Endothelial cell of umbilical vein (primary cell): ENCODE results near the gene MAN1A2.

ENCODE experiments used
- CTCF ChIP-seq, 2 donors: IDR thresholded peaks; 1 replicate in 1 of 2; 2 replicates in 1 of 2; pipeline ENCODE4 v1.5.1; 2011; ENCODE audit warnings: low read length in 2 of 2, mild to moderate bottlenecking in 2 of 2, moderate library complexity in 2 of 2, control low read depth in 1 of 2, inconsistent platforms in 1 of 2, low read depth in 1 of 2; ENCODE audit not compliant: insufficient read depth in 1 of 2; ENCODE audit errors: extremely low read depth in 1 of 2
- EZH2 ChIP-seq: IDR thresholded peaks from 2 replicates; pipeline ENCODE4 v1.6.1; 2012; ENCODE audit warnings: borderline replicate concordance, low read depth, mild to moderate bottlenecking, moderate library complexity, low read length, inconsistent platforms; ENCODE audit not compliant: severe bottlenecking
- FOS ChIP-seq: IDR thresholded peaks from 2 replicates; pipeline ENCODE4 v1.6.1; 2011; ENCODE audit warnings: mild to moderate bottlenecking, low read length, moderate library complexity, borderline replicate concordance; ENCODE audit not compliant: insufficient read depth
- GATA2 ChIP-seq: IDR thresholded peaks from 2 replicates; pipeline ENCODE4 v1.7.0; 2011; ENCODE audit warnings: low read depth, mild to moderate bottlenecking, moderate library complexity, mixed read lengths, low read length; ENCODE audit not compliant: insufficient read length, insufficient read depth
- JUN ChIP-seq: IDR thresholded peaks from 2 replicates; pipeline ENCODE4 v1.6.1; 2011; ENCODE audit warnings: borderline replicate concordance, low read depth; ENCODE audit not compliant: insufficient read length, insufficient read depth
- MAX ChIP-seq: IDR thresholded peaks from 2 replicates; pipeline ENCODE4 v1.6.1; 2011; ENCODE audit not compliant: insufficient read depth, insufficient read length
- MYC ChIP-seq: IDR thresholded peaks from one replicate; pipeline ENCODE4 v1.6.1; 2011; ENCODE audit warnings: mild to moderate bottlenecking, low read depth, low read length
- POLR2A ChIP-seq: IDR thresholded peaks from 2 replicates; pipeline ENCODE4 v1.6.1; 2012; ENCODE audit warnings: low read depth, mild to moderate bottlenecking, control low read depth, low read length
- POLR2AphosphoS5 ChIP-seq: IDR thresholded peaks from 2 replicates; pipeline ENCODE4 v1.6.1; 2012; ENCODE audit warnings: low read depth, mild to moderate bottlenecking, control low read depth, low read length, moderate library complexity; ENCODE audit not compliant: insufficient read depth

GRCh38 chr1:117346206-117346928, 20.9 kb upstream of the MAN1A2 start:
- TF ChIP-seq POLR2A (no peak), GATA2 (no peak), CTCF (IDR thresholded peaks at IDR 0.05; ENCODE audit: extremely low read depth in 1 of 2, insufficient read depth in 1 of 2, low read depth in 1 of 2, low read length in 2 of 2) (no peak), JUN (no peak), EZH2 (no peak), FOS (no peak), MAX (no peak), POLR2AphosphoS5 (no peak), MYC (no peak)
